Stimulated activated CD4-positive, alpha-beta T cell treated with anti-CD3 and anti-CD28 coated beads, Interleukin-1b, Interleukin-23, amount 100 ng/mL, for 1 hour (primary cell): Measurements from ENCODE around the gene EIF1.

Experiments
- DNase-seq, 2 donors: peaks; one replicate each; pipeline ENCODE4 v3.0.0-alpha.2; 2020; ENCODE audit warnings: low read depth in 2 of 2

Gene EIF1

GRCh38 chr17:41735744-41736143, 47.1 kb downstream of the EIF1 start:
- no peak for DNase-seq

- no peak for DNase-seq
Observed at GRCh38 chr17:41736983-41737679, 48.4 kb downstream of the EIF1 start.

GRCh38 chr17:41737680-41738023, 49.0 kb downstream of the EIF1 start:
- DNase-seq, result no peak

GRCh38 chr17:41738077-41738800, 49.6 kb downstream of the EIF1 start:
- peak; percentile 36 to 64 for DNase-seq

GRCh38 chr17:41738801-41739112, 50.1 kb downstream of the EIF1 start:
- no peak for DNase-seq

- DNase-seq, result no peak
Observed at GRCh38 chr17:41739661-41740352, 51.1 kb downstream of the EIF1 start.

GRCh38 chr17:41740506-41740905, 51.8 kb downstream of the EIF1 start:
- no peak for DNase-seq

- no peak for DNase-seq
Observed at GRCh38 chr17:41741709-41742108, 53.0 kb downstream of the EIF1 start.
